GM21390 (cell line): ENCODE measurements around the gene GOT2.
"Not testable (repeated sequence)": the region's sequence is repeated elsewhere in the genome, so short reads cannot be mapped to it uniquely, and the experiment has no call there.

ENCODE experiments used
- ATAC-seq: cut with Tn5 transposase; IDR thresholded peaks from one replicate; pipeline ENCODE4 v1.9.1; 2021; ENCODE audit not compliant: unreplicated experiment

GOT2 gene

DNA sequence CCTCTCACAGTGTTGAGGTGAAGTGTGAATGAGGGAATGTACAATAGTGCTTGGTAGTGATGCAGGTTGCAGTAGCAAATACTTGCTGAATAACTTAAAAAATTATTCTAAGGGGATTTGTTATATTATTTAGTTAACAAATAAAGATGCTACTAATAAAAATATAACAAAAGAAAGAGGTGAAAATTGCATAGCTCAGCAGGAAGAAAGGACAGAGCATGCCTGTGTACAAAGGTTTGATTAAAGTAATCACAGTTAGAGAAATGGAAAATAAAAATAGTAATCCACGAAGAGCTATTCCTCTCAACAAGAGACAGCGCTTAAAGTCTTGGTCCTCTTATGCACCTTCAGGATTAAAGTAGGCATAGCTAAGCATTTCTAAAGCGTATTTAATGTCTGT is 11.0 kb downstream of the GOT2 start:
- no peak for ATAC-seq

DNA sequence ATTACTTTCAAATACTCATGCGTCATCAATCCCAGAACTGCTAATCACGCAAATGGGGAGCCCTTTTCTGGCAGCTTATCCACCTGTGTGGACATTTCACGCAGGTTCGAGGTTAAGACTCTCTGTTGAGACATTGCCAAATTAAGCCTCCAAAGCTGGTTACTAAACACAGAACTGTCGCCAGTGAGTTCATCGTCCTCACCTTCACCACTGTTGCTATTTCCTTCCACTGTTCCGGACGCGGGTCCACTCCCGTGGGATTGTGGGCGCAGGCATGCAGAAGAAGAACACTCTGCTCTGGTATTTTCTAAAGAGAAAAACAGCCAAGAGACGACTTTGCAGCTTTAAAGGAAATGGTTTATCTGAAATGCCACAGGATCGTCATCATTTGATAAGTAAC is 16.1 kb downstream of the GOT2 start:
- no peak for ATAC-seq

GRCh38 chr16:58716468-58716867 is 17.6 kb downstream of the GOT2 start:
- ATAC-seq: no peak

GRCh38 chr16:58713742-58714141 is 20.4 kb downstream of the GOT2 start:
- ATAC-seq: no peak

- ATAC-seq: no peak
Observed at GRCh38 chr16:58709333-58709732, 24.8 kb downstream of the GOT2 start.

GRCh38 chr16:58699151-58699550 is 35.0 kb downstream of the GOT2 start:
- no peak for ATAC-seq

GRCh38 chr16:58695368-58695767 is 38.7 kb downstream of the GOT2 start:
- ATAC-seq: no peak

DNA sequence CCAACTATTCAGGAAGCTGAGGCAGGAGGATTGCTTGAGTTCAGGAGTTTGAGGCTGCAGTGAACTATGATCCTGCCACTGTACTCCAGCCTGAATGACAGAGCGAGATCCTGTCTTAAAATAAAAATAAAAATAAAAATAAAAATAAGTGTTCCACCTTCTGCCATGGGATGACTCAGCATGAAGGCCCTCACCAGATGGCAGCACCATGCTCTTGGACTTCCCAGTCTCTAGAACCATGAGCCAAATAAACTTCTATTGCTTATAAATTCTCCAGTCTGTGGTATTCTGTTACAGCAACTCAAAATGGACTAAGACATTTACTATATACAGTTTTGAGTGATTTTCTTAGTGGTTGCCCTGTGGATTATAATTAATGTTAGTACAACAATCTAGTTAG is 41.7 kb downstream of the GOT2 start:
- ATAC-seq: no peak

GRCh38 chr16:58686985-58687706 is 47.0 kb downstream of the GOT2 start:
- not testable (repeated sequence) for ATAC-seq

GRCh38 chr16:58685084-58685449 is 49.0 kb downstream of the GOT2 start:
- ATAC-seq: no peak

DNA sequence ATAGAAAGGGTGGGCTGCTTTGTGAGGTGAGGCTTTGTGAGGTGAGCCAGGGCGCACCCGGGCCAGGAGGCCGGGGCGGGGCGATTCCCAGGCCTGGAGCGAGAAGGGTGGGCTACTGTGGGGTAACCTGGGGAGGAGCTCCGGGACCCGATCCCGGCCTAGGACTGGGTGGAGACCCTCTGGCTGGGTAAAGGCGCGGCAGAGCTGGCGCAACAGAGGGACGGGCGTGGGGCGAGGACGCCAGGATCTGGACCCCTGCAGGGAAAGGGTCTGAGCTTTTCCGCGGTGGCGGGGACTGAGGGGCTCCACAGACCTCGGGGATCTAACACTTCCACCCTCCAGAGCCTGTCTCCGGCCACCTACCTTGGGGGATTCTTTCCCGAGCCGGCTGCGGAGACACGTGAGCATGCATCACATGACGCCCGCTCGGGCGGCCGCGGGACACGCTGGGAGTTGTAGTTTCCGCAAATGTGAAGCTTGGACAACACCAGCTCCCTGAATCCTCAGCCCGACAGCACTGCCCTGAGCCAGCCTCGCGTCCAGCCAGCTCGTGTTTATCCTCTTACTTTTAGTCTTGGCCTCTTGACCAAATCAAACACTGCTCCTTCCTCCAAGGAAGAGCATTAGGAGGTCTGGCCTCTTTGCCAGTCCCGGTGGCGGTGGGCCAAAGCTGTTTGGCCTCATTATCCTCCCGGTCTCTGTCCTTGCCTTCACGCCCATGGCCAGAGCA is 49.6 kb downstream of the GOT2 start, which contains the start of gene SLC38A7:
SLC38A7 (minus strand) TSS at position 417 of the 730 bp plus-strand sequence. CDS start 4,644 bp downstream, outside the sequence.
- ATAC-seq: peak; percentile 99

DNA sequence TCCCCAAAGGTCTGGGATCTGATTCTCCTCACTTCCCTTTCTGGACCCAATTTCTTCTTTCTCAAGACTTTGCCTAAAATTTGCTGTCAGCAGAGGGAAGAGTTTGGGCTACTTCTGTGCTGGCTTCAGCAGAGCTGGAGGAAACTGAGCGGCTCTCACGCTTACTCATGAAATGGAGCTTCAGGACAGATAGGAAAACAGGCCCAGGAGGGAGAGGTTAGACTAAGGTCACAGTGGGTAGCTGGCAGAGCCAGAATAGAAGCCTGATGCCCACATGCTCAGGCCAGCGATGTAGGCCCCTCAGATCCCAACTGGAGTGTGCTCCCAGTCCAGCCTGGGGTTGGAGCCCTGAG is 50.1 kb downstream of the GOT2 start:
- ATAC-seq: peak; percentile 16

- ATAC-seq: no peak
Observed at GRCh38 chr16:58679763-58680162, 54.4 kb downstream of the GOT2 start.

- ATAC-seq: no peak
Observed at GRCh38 chr16:58678716-58679115, 55.4 kb downstream of the GOT2 start.

DNA sequence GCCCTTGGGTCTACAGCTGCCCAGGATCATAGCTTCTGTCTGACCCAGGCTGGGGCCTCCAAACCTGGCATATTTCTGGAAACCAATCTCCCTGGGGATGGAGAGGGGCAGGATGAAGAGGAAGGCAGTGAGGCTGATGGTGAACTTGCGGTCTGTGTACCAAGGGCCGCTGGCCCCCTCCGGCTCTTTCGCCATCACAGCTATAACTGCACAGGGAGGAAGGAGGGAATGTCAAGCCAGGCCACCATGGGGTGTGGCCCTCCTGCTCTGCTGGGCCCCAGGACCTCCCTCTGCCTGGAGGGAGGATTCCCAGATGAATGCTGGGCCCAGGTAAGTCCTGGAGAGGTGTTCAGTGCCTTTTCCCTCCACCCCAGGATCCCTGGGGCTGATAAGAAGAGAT is 55.8 kb downstream of the GOT2 start:
- no peak for ATAC-seq

DNA sequence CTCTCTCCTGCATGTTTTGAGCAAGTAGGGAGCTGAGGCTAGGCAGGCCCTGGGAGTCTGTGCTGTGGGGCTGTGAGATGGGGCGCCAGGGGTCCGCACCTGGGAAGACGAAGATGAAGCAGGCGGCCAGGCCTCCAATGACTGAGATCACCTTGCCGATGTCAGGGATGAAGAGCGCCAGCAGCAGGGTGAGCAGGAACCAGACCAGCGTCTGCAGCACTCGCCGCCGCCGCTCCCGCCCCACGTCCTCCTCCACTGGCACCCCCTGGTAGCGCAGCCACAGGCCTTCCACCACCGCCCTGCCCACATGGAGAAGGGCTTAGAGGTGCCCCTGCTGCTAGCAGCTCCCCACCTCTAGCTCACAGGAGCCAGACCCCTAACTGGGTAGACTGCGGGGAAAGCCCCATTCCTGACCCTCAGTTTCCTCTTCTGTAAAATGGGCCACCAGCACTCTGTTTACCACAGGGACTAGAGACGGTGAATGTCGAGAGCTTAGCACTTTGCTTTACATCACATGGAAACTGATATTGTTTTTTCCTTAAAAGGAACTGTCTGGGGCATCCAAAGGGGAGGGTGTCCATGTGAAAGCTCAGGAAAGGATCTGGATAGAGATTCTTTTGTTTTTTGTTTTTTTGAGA is 63.1 kb downstream of the GOT2 start:
- no peak for ATAC-seq

GRCh38 chr16:58670177-58670576 is 63.9 kb downstream of the GOT2 start:
- no peak for ATAC-seq

- ATAC-seq: no peak
Observed at GRCh38 chr16:58665200-58665599, 68.9 kb downstream of the GOT2 start.

GRCh38 chr16:58661199-58661830 is 72.8 kb downstream of the GOT2 start:
- peak; percentile 72 for ATAC-seq

GRCh38 chr16:58659911-58660310 is 74.2 kb downstream of the GOT2 start:
- not testable (repeated sequence) for ATAC-seq

- ATAC-seq: no peak
Observed at GRCh38 chr16:58658796-58659211, 75.3 kb downstream of the GOT2 start.
